ENCODE results near the gene ZBTB37. TPM values are rescaled to one million over a fixed set of nuclear protein-coding genes. Genes with fewer than 3 reads are reported as not detected.

Gene ZBTB37
- total RNA-seq, 2 experiments from 2014 or later, result 15.1 to 16.0 TPM

DNA sequence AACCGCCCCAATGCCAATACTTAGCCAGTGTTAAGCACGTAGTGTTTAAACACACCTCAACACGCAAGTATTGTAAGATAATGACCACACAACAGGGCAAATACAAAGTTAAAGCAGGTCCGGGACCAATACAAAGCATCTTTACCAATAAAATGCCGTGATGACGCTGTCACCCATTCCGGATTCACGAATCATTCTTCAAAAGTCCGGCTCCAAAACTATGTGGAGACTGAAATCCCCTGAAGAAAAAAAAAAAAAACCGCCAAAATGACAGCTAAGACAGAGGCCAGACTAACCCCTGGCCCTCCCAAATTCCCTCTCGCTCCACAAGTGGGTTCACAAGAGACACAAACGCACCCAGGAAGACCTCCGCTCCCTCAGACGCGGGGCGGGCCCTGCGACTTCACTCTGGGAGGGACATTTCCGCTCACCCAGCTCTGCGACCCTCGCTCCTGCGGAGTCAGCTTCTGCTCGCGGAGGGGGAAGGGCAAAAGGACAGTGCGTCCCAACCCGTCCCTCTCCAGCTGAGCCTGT is 44.3 kb upstream of the ZBTB37 start:
- no peaks in the 10 kb centered on the region for H3K27me3 Mint-ChIP-seq
- Histone ChIP-seq H3K9me3 (ENCODE audit: control insufficient read depth in 1 of 2, insufficient read depth in 1 of 2, low read length in 2 of 2) (no peaks in the 10 kb centered on the region), H3K27me3 (ENCODE audit: control insufficient read depth in 1 of 2, insufficient read depth in 2 of 2, low read length in 2 of 2) (no peaks in the 10 kb centered on the region), H3K27ac (ENCODE audit: low read depth in 1 of 2, low read length in 2 of 2) (peak overlapping the region; percentile 77 to 92), H3K36me3 (ENCODE audit: insufficient read depth, low read length) (no peaks in the 10 kb centered on the region), H3K4me3 (ENCODE audit: low read length) (peak overlapping the region; percentile 94), H3K4me1 (ENCODE audit: insufficient read depth, low read length) (peaks cover 26% of the 10 kb centered on the region)
- ChIA-PET POLR2A (interaction anchor here (0.6 to 5.0 kb wide), 16 partner anchors 13 to 1936 kb away, joined by 3 to 96 read pairs (median 4); partner anchors contain the start of genes CACYBP, GAS5, KLHL20 and MRPS14), CTCF (interaction anchor here (0.7 to 2.1 kb wide), 4 partner anchors 40 to 404 kb away, joined by 3 to 8 read pairs (median 4); partner anchors contain the start of gene KLHL20)
- ATAC-seq (ENCODE audit: poor library complexity) (peak; percentile 8), DNase-seq (no peak)
- H3K4me3 Mint-ChIP-seq, result peak overlapping the region; percentile 96
- peak overlapping the region; percentile 89 for H3K27ac Mint-ChIP-seq
- H3K4me1 Mint-ChIP-seq (ENCODE audit: low read depth), result peaks cover 45% of the 10 kb centered on the region
- intact Hi-C loops (cut with DNase I, micrococcal nuclease), result loop anchor here (1.0 to 10.0 kb wide), 12 partner anchors 44 to 1292 kb away; partner anchors contain the start of genes KLHL20 (in 2 of the 2), ZBTB37 (in 2 of the 2), MRPS14 (in 1 of the 2) and RABGAP1L (in 1 of the 2)
- TF ChIP-seq, protein P1, sequence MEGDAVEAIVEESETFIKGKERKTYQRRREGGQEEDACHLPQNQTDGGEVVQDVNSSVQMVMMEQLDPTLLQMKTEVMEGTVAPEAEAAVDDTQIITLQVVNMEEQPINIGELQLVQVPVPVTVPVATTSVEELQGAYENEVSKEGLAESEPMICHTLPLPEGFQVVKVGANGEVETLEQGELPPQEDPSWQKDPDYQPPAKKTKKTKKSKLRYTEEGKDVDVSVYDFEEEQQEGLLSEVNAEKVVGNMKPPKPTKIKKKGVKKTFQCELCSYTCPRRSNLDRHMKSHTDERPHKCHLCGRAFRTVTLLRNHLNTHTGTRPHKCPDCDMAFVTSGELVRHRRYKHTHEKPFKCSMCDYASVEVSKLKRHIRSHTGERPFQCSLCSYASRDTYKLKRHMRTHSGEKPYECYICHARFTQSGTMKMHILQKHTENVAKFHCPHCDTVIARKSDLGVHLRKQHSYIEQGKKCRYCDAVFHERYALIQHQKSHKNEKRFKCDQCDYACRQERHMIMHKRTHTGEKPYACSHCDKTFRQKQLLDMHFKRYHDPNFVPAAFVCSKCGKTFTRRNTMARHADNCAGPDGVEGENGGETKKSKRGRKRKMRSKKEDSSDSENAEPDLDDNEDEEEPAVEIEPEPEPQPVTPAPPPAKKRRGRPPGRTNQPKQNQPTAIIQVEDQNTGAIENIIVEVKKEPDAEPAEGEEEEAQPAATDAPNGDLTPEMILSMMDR (IDR thresholded peaks at IDR 0.05), result no peak
- H3K9me3 Mint-ChIP-seq, result no peaks in the 10 kb centered on the region
- peaks cover 20% of the 10 kb centered on the region for H3K36me3 Mint-ChIP-seq (ENCODE audit: low read depth)

DNA sequence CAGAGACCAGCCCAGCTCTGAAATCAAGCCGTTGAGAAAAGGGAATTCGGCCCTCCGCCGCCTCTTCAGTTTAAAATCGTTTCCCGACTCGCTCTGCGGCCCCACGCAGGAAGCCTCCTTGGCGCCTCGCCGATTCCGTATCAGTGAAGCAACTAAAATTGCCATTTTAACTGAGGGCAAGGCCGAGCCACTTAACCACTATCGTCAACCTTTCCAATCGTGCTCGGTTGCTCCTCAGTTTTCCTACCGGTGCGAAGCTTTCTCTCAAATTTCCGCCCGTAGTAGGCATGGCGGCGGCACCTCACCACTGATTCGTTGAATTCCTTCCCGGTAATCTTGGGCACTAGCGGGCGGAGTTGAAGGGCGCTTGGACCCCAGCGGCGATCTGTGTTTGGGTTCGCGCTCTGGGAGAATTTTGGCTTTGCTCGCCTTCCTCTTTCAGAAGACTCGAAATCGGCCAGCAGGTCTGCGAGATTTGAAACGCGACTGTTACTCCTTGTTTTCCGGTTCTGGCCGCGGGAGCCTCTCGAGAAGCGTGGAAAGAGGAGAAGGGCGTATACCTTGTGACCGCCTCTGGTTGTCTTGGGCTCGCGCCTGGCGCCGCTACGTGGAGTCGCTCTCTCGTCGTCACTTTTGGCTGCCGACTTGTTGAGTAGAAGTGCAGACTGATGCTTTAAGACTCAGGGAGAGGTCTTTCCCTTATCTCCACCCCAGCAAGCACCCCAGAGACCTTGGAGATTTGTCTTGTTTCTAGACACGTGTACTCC is 43.7 kb upstream of the ZBTB37 start, which contains the start of the genes CENPL and DARS2:
Gene CENPL (minus strand): TSS at position 569 of the 767 bp plus-strand sequence. CDS start 13,584 bp downstream, outside the sequence.
Gene DARS2 (plus strand): TSS at position 359 of the 767 bp plus-strand sequence. CDS start 557 bp downstream, outside the sequence.
- H3K9me3 Mint-ChIP-seq, result no peaks in the 10 kb centered on the region
- H3K36me3 Mint-ChIP-seq (ENCODE audit: low read depth), result peaks cover 24% of the 10 kb centered on the region
- no peaks in the 10 kb centered on the region for H3K27me3 Mint-ChIP-seq

More for the DNA sequence above, 43.7 kb upstream of the ZBTB37 start, which contains the start of the genes CENPL and DARS2:
- Histone ChIP-seq H3K27me3 (ENCODE audit: control insufficient read depth in 1 of 2, insufficient read depth in 2 of 2, low read length in 2 of 2) (no peaks in the 10 kb centered on the region), H3K27ac (ENCODE audit: low read depth in 1 of 2, low read length in 2 of 2) (peak within 1 kb of the TSS; percentile 77 to 92), H3K4me1 (ENCODE audit: insufficient read depth, low read length) (peaks cover 26% of the 10 kb centered on the region), H3K4me3 (ENCODE audit: low read length) (peak within 1 kb of the TSS; percentile 94), H3K36me3 (ENCODE audit: insufficient read depth, low read length) (no peaks in the 10 kb centered on the region), H3K9me3 (ENCODE audit: control insufficient read depth in 1 of 2, insufficient read depth in 1 of 2, low read length in 2 of 2) (no peaks in the 10 kb centered on the region)
- ATAC-seq (ENCODE audit: poor library complexity) (peak; percentile 87), DNase-seq (peak; percentile 80 to 97 (median 86))
- H3K27ac Mint-ChIP-seq, result peak within 1 kb of the TSS; percentile 89
- ChIA-PET CTCF (interaction anchor here (0.7 to 2.1 kb wide), 6 partner anchors 40 to 1082 kb away, joined by 3 to 16 read pairs (median 4); partner anchors contain the start of gene KLHL20), POLR2A (interaction anchor here (0.6 to 5.0 kb wide), 16 partner anchors 13 to 1937 kb away, joined by 3 to 96 read pairs (median 4); partner anchors contain the start of genes CACYBP, GAS5, KLHL20 and MRPS14)
- peaks cover 45% of the 10 kb centered on the region for H3K4me1 Mint-ChIP-seq (ENCODE audit: low read depth)
- intact Hi-C loops (cut with DNase I, micrococcal nuclease), result loop anchor here (1.0 to 10.0 kb wide), 13 partner anchors 44 to 1292 kb away; partner anchors contain the start of genes KLHL20 (in 2 of the 2), ZBTB37 (in 2 of the 2), MRPS14 (in 1 of the 2) and RABGAP1L (in 1 of the 2)
- TF ChIP-seq, protein P1 (IDR thresholded peaks at IDR 0.05), result no peak
- H3K4me3 Mint-ChIP-seq, result peak within 1 kb of the TSS; percentile 96
